Stimulated activated CD8-positive, alpha-beta memory T cell treated with anti-CD3 and anti-CD28 coated beads, Interleukin-7, amount 100 ng/mL, for 1 hour (primary cell): Measurements from ENCODE around the gene CDK12.

Experiments used
- DNase-seq, 2 donors: peaks; one replicate each; pipeline ENCODE4 v3.0.0-alpha.2; 2020; ENCODE audit warnings: low read depth in 2 of 2

The CDK12 gene

GRCh38 chr17:39549747-39550573 is 88.7 kb downstream of the CDK12 start:
- no peak for DNase-seq

DNA sequence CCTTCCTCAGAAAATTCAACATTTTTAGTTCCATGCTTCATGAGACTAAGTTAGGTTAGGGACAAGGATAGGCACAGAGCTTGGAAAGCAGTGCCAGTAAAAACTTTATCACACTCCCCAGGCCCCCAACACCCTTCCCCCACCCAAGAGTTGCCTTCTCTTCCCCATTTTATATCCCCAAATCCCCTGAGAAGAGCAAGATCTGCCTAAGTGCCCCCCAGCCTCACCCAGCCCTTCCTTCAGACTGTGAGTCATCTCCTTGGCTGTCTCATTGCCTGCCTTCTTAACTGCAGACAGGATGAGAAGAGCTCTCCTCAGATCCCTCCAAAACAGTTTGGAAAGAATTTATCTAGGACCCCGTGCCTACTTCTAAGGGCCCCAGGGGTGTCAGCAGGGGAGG is 90.6 kb downstream of the CDK12 start:
- no peak for DNase-seq

DNA sequence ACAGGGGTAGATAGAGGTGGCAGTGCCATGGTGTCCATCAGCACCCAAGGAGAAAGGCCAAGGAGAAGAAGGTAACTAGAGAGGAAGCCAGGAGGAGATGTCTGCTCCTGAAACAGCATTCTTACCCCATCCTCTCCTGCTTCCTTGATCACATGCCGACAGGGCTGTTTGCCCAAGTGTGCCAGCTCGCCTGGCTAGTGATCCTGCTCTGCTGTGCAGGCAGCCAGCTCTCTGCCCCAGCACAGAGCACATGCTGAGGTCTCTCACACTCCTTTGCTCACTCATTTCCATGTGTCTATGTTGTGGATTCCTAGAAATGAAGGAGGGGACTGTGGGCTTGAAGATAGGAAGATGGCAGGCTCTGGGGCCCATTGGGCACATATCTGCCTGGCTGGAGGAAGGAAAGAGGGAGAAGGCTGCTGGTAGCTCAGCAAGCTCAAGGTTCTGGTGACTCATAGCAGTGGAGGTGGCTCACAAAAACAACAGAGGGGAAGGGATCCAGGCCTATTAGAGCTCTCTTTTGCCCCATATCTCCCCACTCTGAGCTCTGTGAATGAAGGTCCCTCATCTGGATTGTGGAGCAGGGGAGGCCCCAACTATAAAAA is 92.2 kb downstream of the CDK12 start:
- no peak for DNase-seq

GRCh38 chr17:39555368-39555767 is 94.1 kb downstream of the CDK12 start:
- no peak for DNase-seq

GRCh38 chr17:39556423-39556822 is 95.1 kb downstream of the CDK12 start:
- DNase-seq, result no peak

DNA sequence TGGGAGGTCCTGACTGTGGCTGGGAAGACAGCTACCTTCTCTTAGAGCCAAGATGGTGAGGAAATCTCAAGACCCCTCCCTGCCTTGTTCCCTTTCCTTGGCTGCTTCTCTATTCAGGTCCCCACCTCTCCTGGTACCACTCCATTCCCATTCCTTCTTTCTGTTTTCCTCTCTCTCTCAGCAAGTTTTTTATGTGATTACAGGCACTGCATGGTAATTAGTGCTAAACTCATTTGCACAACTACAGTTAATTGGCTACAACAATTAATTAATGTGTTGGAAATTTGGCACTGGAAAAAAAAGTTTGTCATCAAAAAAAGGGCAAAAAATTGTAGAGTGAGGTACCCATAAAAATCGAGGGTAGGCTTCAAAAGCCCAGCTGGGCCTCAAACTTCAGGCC is 101.1 kb downstream of the CDK12 start:
- DNase-seq, result no peak

DNA sequence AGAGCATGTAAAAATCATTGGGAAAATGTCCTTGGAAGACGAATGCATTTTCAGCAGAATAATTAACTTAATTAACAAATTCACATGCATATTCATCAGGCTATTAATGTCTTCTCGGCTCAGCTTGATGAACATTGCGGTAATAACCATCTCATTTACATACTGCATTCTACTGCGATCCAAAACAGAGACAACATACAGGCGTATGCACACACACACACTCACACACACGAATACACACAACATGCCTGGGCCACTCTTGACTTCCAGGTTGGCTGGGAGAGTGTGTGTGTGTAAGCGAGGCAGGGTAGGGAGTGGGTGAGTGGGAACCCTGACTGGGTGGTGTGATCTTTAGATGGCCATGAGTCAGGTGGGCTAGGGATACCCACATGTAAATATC is 101.7 kb downstream of the CDK12 start:
- no peak for DNase-seq

DNA sequence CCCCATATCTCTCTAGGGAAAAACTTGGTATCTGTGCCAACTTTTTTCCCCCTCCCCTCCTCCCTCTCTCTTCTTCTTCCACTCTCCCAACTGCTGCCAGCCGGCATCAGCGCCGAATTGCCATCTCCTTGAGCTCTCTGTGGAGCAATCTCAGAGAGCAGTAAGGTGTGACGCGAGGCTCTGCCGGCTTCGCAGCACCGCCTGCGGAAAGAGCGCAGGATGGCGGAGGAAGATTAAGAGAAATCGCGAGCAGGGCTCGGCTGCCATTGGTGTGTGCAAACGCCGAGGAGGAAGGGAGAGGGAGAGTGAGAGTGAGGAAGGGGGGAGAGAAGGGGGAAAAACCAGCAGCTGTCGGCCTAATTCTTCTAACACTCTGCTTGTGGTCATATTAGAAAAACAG is 102.2 kb downstream of the CDK12 start:
- no peak for DNase-seq

DNA sequence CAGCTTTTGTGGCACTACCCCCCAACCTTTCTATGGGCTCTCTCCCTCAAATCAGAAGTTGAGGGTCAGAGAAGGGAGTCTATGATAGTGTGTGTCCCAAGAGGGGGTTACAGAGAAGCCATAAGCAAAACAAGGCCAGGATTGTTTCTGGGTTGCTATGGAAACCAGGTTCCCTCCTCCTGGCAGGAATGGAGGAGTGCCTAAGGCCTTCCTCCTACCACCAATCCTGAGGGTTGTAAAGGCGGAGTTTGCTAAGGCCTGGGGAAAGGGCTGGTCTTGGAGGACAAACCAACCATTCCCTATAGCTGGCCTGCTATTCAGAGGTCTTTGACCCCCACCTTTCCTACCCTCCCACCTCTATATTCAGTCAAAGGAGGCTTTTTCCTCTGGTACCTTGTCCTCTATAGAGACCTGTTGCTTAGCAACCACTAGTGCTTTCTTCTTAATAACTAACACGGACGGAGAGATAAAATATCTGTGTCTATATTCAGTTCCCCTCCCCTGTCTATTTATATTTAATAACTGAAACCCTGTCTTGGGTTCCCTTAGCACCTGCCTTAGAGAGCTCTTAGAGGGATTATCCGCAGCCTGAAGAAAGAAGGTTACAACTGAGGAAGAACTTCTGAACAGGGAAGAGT is 103.0 kb downstream of the CDK12 start:
- no peak for DNase-seq

GRCh38 chr17:39566094-39566850 is 105.0 kb downstream of the CDK12 start:
- DNase-seq, result no peak

DNA sequence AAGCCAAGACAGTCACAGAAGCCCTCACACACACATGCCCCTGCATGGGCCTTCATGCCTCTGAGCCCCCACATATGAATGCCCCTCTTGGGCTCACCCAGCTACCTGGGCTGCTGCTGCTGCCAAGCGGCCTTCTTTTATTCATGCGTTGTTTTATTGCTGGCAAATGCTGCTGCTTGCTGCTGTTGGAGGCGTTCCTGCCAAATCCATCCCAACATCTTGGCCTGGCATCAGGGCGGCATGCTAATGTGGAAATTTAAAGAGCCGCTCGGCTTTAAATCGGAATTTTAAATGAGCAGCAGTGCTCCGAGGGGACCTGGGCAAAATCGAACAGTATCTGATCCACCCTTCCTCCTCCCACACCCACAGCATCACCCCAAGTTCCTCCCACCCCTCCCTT is 107.4 kb downstream of the CDK12 start:
- DNase-seq, result no peak

DNA sequence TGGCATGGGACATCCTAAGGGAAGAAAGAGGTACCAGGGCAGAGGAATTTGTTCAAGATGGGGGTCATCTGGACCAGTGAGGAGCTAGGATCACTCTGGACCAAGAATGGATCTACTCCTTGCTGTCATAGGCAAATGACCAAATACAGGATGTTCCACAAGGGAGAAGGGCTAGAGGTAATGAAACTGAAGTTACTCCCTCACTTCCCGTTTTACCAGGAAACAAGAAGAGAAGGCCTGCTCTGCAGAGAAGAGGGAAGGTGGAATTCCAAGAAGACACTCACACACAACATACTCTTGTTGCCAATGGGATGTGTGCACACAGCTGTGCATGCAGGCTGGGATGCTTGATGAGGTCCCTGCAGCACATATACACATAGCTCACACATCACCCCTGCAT is 107.8 kb downstream of the CDK12 start:
- no peak for DNase-seq

- DNase-seq, result no peak
Observed at GRCh38 chr17:39572121-39572520, 110.8 kb downstream of the CDK12 start.

DNA sequence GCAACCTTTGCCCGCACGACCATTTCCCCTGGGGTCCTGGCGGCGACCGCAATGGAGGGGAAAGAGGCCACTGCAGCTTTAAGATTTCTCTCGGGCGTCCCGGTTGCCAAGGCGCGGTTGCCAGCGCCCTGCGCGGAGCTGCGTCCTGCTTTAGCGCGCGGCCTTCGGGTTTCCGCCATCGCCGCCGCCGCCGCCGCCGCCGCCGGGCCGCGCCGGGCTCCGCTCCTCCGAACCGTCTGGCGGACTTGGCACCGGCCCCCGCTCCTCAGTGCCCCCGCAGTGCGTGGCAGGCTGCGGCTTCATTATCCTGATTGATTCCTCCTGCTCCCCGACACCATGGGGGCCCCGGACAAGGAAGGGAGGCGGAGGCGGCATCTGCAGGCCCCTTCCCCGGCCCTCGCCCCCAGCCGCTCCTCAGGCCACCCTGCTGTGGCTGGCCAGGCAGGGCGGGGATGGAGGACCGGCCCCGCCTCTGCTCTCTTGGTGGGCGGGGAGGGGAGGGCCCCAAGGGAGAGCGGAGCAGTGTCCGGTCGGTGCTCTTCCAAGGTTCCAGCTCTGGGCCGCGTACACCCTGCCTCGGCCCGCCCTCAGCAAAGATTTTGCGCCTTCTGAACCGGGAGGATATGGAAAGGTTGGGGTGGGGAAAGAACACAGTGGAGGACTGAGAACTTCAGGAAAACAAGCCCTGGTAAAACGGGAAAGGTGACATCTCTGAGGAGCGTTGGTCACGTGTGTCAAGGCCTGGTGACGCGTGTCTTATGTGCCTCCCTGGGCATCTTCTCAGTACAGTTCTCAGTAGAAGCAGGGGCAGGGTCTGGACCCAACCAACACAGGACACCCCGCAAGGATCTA is 112.4 kb downstream of the CDK12 start:
- DNase-seq, result no peak

DNA sequence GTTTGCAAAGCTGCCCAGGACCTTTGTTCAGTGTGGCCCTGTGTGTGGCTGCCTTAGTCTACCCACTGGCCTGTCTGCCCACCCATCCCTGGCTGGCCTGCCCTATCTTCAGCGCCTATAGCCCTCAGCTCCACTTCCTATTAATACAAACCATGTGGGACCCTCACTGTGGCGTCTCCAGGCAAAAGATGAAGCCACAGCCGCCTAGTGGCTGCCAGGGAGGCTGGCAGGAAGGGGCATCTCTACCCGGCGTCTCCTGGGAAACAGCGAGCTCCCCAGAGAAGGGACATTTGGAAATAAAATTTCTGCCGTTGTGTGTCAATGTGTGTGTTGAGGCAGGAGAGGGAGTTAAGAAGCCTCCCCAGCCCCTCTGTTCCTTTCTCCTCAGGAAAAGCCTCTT is 114.9 kb downstream of the CDK12 start:
- DNase-seq, result no peak

GRCh38 chr17:39578272-39578671 is 117.0 kb downstream of the CDK12 start:
- no peak for DNase-seq

- DNase-seq, result no peak
Observed at GRCh38 chr17:39579318-39580081, 118.2 kb downstream of the CDK12 start.

DNA sequence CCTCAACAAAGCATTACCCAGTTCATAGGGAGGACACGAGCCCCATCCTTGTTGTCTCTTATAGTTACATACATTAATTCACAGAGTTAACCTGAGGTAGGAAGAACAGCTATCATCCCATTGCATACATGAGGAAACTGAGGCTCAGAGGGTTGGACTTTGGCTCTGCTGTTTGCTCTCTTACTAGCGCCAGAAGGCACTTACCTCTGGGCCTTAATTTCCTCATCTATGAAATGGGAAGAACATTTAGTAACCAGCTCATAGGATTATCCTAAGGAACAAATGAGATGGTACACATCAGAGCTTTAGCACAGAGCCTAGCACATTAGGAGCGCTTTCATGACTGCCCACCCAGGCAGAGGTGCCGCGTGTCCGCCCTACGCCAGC is 118.8 kb downstream of the CDK12 start:
- DNase-seq, result no peak

DNA sequence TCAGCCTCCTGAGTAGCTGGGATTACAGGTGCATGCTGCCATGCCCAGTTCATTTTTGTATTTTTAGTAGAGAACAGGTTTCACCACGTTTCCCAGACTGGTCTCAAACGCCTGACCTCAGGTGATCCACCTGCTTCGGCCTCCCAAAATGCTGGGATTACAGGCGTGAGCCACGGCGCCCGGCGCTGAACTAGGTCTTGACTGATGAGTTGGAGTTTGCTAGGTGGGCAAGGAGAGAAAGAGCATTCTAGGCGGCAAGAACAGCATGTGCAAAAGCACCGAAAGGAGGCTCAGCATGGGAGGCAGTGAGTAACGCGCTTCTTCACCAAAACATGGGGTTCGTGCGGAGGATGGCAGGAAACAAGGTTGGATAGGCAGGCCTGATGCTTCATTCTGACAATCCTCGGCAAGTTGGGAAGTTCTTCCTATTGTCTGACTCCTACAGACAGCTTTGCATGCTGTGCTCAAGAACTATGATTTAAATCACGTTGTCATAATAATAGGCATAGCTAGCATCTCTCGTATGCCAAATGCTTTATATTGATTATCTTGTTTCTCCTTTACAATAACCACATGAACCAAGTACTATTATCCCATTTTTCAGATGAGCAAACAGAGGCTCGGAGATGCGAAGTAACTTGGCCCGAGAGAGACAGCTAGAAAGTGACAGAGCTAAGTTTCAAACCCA is 119.9 kb downstream of the CDK12 start:
- DNase-seq, result no peak

DNA sequence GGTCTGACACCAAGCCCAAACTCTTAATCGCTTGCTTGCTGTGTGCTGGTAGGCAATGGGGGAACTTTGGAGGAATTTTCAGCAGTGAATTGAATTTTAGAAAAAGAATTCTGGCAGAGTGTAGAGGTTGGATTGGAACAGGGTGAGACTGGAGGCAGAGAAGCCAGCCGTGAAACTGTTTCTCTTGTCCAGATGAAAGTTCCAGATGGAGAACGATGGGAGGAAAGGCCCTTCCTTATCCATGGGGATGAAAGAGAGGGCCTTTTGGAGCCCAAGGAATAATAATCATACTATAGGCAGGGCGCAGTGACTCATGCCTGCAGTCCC is 120.4 kb downstream of the CDK12 start:
- DNase-seq, result no peak
